NCI-H526 treated with DMSO at 0.1 percent for 48 hours (cell line): ENCODE measurements around the gene RARRES2.
"Not testable (repeated sequence)": the region's sequence is repeated elsewhere in the genome, so short reads cannot be mapped to it uniquely, and the experiment has no call there.

ENCODE experiments used
- DNase-seq: peaks from one replicate; lab custom pipeline; 2025; lab: John Stamatoyannopoulos, UW

RARRES2 gene

DNA sequence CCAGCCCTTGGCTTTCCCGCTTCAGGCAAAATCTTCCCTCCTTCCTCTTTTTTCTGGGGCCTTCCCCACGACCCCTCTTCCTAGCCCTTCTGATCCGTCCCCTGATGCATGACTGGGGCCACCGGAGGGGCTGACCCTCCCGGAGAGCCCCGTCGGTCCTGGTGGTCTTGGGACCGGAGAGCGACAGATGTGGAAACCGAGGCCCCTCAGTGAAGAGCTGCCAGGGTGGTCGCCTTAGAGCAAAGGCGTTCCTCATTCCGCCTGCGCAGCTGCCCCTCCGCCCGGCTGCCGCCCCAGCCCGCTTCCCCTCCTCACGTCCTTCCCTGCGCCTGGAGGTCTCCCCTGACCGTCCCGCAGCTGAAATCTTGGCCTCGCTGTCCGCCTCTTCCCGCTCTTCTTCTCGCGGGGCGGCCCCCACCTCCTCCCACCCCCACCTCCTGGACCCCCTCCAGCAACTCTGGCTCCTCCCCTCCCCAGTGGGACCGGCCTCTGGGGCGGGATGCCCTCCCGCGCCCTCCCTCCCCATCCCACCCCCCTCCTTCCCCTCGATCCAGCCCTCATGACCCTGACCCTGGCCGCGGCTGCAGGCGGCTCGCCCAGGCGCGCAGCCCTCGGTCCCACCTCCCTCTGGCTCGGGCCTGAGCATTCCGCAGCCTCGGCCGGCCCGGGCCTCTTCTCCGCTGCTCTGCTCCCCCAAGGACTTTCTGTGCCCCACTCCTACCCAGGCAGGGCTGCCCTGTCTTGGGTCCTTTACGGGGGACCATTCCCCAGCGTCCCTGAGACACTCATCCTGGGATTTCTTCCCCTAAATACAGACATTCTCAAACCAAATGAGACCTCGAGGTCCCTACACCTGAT is at the start of gene RARRES2:
Gene RARRES2 (minus strand): TSS at position 367 of the 858 bp plus-strand sequence. CDS start 1,020 bp downstream, outside the sequence.
- DNase-seq: no peak

GRCh38 chr7:150390205-150390604 is 48.8 kb upstream of the RARRES2 start:
- DNase-seq: no peak

GRCh38 chr7:150389532-150389816 is 48.0 kb upstream of the RARRES2 start:
- DNase-seq: no peak

DNA sequence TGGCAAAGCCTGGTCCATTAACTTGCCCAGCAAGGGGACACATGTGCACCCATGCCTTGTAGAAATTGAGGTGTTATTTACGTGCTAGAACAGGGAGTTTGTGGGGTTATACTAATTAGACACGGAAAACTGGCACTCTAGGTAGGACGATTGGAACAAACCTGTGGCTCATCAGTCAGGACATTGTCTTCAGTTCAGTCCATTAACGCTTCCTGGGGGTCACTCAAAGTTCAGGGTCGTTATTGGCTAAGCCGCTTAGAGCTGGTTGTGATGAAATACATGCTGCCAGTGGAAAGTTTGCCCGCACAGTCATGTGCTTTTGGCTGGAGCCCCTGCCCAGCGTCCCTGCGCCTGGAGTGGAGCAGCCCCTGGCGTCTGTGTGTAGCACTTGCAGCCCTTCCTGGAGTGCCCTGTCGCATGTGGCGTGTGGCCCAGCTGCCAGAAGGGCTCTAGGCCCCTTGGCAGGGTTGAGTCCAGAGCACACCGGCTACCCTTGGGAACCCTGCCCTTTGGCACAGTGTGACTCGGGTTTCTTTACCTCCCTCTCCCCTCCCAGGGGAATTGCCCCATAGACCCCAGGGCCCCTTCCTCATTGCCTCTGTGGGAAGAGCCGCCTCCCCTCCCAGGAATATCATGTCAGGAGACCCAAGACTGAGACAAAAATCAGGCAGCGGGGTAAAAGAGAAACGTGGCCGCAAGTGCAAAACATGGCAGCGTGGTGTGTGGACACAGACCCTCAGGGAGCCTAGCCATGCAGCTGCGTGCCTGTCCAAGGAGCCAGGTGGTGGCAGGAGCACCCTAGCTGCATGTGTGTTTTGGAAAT is 47.5 kb upstream of the RARRES2 start:
- peak; percentile 42 for DNase-seq

- no peak for DNase-seq
Measured at GRCh38 chr7:150388306-150388705, 46.9 kb upstream of the RARRES2 start.

DNA sequence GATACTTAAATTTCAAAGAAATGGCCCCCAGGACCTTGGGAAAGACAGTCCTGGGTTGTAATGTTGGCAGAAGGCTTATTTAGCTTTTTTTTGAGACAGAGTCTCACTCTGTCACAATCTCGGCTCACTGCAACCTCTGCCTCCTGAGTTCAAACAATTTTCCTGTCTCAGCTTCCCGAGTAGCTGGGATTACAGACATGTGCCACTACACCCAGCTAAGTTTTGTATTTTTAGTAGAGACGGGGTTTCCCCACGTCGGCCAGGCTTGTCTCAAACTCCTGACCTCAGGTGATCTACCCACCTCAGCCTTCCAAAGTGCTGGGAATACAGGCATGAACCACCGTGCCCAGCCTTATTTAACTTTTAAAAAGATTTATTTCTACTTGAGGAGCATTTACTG is 44.5 kb upstream of the RARRES2 start:
- DNase-seq: not testable (repeated sequence)

- DNase-seq: peak; percentile 59
Measured at GRCh38 chr7:150385302-150385723, 43.9 kb upstream of the RARRES2 start.

GRCh38 chr7:150384406-150385301 is 43.2 kb upstream of the RARRES2 start:
- DNase-seq: no peak

DNA sequence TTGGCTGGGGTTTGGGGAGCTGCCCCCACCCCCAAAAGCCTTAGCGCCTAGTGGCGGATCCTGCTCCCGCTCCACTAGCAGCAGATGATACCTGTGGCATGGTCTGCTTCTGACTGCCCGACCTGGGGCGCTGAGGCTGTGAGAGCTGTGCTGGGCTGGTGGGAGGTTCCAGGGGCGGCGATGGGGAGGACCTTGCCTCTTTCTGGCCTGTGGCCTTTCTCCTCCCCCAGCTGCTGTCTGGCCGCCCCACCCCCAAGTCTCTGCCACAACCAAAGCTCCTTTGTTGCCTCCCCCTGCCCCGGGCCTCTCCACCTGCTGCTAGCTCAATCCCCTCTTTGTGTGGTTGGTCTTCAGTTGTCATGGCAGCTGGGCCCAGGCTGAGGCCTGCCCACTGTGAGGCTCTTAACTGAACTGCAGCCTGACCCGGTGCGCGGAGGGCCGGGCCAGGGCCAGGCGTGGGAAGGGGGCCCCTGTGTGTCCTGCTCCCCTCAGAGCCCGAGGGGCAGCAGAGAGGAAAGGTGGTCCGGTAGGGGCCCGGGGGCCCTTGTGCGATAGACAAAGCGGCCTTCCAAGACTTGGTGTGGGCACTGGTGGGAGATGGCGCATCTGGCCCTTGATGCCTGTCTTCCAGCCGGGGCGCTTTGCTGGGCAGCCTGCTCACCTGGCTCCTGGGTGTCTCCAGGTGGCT is 42.4 kb upstream of the RARRES2 start:
- peak; percentile 99 for DNase-seq

DNA sequence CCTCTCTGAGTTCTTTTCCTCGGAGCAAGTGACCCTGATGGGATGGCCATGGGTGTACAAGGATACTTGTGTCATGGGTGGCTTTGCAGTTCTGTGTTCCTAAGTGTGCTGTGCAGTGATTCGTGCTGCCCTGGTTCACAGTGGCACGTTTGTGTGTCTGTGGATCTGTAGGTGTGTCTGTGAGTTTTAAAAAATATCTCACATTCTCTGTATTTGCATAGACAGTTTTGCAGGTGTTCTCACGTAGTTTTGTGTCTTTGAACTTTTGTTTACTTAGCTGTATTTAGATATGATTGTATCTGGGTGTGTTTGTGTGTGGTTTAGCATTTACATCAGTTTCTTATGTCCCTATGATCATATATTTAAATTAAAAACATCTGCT is 41.4 kb upstream of the RARRES2 start:
- DNase-seq: peak; percentile 99

DNA sequence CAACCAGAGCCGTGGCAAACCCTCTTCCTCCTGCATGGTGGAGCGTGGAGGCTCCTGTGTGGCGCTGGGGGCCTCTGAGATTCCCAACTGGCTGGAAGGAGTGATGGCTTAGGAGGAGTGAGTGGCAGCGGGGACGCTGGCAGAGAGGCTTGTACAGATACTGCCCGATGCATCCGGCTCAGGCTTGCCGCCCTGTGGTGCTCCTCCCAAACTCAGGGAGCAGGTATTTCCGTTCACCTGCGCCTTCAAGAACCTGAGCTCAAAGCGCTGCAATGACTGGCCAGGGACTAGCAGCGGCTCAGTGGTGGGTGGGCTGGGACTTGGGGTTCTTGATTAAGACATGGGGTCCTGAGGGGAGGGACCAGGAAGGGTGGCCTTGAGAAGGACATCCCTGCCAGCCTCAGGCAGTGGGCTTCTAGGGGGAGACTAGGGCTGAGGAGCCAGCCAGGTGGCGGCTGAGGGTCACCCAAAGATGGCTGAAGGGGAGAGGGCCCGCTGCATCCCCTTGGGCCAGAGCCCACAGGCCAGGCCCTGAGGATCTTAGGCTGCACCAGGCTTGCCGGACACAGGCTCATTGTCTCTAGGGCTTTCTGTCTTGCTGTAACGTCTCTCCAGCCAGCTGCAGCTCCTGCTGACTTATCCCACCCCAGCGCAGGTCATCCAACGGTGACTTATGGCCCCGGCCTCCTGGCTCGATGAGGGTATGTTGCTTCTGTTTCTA is 40.9 kb upstream of the RARRES2 start:
- peak; percentile 73 for DNase-seq

DNA sequence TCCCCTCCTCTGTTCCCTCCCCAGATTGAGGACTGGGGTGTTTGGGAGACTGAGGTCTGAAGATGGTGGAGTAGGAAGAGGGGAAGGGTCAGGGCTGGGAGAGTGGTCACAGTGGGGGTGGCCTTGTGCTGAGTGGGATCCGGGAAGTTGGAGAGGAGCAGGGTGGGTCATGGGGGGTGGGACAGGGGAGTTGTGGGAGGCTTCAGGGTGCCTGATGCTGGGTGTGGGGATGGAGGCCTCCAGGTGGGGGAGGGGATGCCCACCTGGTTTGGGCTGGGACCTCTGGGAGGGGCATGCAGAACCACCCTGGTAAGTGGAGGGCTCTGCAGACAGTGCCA is 40.3 kb upstream of the RARRES2 start:
- DNase-seq: no peak

DNA sequence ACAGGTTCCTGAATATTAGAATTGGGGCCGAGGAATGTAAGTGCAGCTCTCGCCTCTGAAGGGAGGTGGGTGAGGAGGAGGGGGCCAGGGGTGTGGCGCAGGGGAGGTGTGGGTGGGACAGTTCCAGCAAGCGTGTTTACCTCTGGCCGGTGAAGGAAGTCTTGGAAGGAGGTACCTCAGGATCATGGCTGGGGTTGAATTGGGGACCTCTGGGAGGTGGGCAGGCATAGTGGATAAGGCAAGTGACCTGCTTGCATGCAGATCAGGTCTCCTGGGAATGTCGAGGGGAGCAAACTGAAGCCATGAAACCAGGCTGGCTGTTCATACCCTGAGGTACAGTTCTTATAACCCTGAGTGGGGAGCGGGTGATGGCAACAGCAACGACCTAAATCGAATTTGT is 39.7 kb upstream of the RARRES2 start:
- peak; percentile 45 for DNase-seq

GRCh38 chr7:150380463-150380862 is 39.0 kb upstream of the RARRES2 start:
- DNase-seq: no peak

DNA sequence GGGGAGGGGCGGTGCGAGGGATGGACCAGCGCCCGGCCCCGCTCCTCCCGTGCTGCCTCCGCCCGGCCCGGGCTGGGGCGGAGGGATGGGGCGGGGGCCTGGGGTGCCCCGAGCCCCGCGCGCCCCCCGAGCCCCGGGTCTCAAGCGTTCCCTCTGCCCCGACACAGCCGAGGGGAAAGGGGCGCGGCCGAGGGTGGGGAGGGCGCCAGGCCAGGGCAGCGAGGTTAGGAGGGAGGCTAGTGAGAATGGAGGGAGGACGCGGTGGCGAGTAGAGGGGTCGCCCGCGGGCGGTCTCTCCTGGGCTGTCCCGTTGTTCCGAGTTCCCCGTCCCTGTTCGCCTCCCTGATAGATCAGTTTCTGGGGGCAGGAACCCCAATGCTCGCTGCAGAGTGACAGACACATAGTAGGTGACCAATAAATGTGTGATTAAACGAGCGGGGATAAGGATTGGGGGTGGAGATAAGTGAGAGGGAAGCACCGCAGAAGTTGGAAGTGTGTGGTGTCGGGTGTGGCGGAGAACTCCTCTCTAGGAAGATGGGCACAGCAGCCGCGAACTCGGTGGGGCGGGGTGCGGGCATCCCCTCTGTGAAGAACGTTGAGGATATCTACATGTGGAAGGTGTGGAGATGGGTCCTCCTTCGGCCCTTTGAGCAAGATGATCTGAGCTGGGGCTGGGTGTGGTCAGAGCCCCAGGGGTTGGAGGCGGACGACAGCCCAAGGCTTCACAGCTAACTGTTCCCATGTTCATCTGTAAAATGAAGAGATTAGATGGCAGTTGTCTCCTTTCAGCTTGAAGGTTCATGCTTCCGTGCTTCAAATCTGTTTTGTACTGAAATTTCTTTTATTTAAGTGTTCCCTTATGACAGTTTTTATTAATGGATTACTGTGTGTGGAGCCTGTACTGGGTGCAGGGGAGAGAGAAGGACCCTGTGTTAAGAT is 38.3 kb upstream of the RARRES2 start:
- DNase-seq: peak; percentile 77

- DNase-seq: peak; percentile 96
Measured at GRCh38 chr7:150378853-150379440, 37.5 kb upstream of the RARRES2 start, which contains the start of gene ZNF775. Gene ZNF775 (plus strand): TSS chr7:150379330. CDS start chr7:150388471, 9,141 bp downstream.

GRCh38 chr7:150378115-150378852 is 36.9 kb upstream of the RARRES2 start:
- DNase-seq: peak; percentile 94

- peak; percentile 63 for DNase-seq
Measured at GRCh38 chr7:150377635-150378034, 36.2 kb upstream of the RARRES2 start.

DNA sequence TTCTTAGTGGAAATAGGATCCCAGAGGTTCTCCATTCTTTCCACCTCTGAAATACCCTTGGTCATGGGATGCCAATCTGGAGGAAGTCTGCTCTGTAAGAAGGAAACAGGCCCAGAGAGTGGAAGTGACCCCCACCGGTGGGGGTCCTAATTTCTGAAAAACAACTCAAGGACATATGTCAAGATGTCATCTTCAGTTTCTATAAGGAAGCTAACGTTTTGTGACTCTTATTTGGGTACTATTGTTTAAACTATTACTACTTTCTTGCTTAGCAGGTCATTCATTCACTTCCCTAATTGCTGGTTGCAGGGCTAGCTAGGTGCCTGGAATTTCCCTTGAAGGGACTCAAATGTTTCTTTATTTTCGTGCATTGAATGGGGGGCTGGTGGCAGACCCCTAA is 35.8 kb upstream of the RARRES2 start:
- DNase-seq: no peak
